Hematopoietic multipotent progenitor cell treated with erythropoietin and hydrocortisone succinate and interleukin-3 and kit ligand, for 6 days (in vitro differentiated cells): ENCODE measurements around the gene HEBP1.

Experiments
- DNase-seq: peaks from one replicate; pipeline ENCODE4 v3.0.0-alpha.2; 2015

The HEBP1 gene

DNA sequence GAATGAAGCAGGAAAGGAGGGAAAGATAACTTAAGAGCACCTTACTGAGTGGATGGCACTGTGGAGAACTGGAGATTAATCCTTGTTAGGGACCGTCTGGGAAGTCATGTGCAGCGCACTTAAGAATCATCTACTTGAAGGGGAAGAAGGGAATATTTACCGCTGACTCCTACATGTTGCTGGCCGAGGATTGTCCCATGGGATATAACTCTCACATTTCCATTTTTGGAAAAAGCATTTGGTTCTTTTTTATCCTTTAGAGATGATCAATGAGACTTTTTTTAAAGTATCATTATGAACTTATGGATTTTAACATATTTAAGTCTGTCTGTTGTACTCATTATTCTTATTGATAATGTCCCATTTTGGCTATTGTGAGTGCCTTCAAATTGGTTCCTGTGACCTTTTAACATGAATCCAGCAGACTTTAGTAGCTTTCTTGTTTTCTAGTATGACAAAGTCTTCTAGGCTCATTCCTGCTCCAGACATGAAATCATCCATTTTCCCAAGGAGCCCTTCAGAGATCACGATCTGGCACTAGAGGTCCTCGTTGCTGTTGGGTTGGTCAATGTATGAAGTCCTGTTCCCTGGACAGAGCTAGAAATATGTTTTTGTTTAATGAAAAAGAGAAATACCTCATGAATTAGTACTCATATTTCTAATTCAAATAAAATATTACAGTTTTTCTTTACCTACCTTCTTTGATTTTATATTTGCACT, 23.9 kb upstream of the HEBP1 start:
- DNase-seq: no peak

DNA sequence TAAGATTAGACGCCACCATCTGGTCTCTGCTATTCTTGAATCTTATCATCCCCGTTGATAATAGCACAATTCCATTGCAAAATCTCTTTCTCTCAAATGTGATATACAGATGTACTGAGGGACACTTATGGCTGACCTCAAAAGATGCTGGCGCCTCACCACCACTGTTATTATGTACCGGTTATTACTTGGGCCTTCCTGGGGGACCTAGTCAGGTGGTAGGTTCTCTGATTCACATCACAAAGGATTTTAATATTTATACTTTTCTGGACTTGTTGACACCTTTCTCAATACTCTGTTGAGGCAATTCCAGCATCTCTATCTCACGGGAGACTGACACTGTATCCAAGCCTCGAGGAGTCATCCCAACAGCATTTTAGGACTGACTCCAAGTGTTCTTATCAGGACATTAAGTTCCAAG, 22.8 kb upstream of the HEBP1 start:
- no peak for DNase-seq

DNA sequence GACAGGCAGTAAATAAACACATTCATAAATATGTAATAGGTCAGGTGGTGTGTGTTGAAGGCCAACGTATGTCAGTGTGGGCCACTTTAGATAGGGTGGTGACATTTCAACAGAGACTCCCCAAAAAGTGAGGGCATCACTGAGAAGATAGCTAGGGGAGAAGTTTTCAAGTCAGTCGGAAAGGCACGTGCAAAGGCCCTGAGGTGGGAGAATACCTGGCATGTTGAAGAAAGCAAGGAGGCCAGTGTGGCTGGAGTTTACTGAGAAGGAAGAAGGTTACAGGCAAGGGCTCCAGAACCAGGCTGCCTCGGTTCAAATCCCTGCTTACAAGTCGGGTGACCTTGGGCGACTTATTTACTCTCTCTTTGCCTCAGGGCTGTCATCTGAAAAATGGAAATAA, 11.0 kb upstream of the HEBP1 start:
- DNase-seq: no peak

DNA sequence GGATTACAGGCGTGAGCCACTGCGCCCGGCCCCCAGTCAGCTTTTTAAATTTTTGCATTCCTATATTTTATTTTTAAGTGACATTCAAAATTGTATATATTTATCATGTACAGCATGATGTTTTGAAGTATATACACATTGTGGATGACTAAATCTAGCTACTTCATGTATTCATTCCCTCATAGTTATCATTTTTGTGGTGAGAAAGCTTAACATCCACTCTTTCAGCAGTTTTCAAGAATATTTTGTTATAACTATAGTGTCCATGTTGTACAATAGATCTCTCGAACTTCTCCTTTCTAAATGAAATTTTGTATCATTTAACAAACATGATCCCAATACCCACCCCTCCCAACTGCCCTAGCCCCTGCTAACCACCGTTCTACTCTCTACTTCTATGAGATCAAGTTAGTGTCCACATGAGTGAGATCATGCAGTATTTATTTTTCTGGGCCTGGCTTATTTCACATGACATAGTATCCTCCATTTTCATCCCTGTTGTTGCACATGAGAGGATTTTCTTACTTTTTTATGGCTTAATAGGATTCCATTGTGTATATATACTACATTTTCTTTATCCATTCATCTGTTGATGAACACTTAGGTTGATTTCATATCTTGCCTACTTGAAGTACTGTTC, 8.8 kb upstream of the HEBP1 start:
- no peak for DNase-seq

DNA sequence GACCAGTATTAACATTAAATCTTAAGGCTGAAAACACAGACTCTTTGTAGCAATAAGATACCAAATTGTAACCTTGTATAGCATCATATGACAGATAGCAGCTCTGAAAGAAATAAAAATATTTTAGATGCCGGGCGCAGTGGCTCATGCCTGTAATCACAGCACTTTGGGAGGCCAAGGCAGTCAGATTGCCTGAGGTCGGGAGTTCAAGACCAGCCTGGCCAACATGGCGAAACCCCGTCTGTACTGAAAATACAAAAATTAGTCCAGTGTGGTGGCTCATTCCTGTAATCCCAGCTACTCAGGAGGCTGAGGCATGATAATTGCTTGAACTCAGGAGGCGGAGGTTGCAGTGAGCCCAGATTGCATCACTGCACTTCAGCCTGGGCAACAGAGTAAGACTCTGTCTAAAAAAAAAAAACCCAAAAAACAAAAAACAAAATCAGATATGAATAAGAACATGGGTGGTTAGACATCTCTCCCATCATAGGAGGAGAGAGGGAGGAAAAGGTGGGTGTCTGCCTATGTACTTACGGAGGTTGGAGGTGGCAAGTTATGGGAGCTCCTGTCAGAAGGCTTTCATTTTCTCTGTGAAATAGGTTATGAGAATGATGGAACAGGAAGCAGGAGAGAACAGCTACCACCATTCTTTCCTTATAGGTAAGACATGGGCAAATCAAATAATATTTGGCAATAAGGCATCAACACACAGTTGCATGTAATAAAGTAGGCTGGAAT, 7.6 kb upstream of the HEBP1 start:
- DNase-seq: no peak

DNA sequence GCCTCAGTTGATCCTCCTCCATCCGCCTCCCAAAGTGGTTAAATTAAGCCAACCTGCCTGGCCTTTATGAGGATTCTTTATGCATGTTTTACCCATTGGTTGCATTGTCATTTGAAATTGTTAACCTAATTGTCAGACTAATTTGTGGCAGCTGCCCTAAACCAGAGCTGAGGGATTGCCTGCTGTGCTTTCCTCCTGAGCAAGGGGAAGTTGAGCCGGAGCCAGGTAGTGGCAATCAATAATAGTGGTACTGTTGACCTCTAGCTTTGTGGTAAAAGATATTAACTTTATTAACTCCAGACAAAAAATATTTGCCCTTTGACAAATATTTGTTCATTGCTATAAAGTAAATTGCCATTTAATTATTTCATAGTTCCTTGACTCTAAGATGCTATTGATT, 5.6 kb upstream of the HEBP1 start:
- no peak for DNase-seq

DNA sequence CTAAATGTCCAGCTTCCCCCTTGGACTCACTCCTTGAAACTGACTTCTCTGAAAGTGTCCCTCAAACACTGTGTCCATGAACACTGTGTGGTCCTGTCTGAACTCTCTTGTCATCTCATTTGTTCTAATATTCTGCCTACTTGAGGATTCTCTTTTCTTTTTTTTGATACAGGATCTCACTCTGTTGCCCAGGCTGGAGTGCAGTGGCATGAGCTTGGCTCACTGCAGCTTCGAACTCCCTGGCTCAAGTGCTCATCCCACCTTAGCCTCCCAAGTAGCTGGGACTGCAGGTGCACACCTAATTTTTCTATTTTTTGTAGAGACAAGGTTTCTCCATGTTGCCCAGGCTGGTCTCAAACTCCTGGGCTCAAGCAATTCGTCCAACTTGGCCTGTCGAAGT, 4.9 kb upstream of the HEBP1 start:
- DNase-seq: no peak

DNA sequence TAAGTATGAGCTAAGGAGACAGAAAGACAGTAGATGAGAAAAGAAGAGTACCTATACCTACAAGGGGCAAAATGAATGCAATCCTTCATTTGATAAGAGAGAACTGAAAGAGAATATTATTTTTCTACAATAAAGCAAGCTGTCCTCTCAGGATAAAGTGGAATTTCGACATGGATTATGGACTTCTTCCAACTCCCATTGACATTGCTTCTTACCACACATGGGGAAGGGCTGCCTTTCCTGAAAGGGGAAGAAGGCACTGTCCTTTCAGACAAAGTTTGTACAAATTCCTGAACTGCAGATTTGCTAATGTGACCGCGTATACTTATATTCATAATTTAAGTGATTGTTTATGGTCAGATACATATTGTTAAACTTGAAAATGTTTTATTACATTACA, 4.3 kb upstream of the HEBP1 start:
- DNase-seq: no peak

DNA sequence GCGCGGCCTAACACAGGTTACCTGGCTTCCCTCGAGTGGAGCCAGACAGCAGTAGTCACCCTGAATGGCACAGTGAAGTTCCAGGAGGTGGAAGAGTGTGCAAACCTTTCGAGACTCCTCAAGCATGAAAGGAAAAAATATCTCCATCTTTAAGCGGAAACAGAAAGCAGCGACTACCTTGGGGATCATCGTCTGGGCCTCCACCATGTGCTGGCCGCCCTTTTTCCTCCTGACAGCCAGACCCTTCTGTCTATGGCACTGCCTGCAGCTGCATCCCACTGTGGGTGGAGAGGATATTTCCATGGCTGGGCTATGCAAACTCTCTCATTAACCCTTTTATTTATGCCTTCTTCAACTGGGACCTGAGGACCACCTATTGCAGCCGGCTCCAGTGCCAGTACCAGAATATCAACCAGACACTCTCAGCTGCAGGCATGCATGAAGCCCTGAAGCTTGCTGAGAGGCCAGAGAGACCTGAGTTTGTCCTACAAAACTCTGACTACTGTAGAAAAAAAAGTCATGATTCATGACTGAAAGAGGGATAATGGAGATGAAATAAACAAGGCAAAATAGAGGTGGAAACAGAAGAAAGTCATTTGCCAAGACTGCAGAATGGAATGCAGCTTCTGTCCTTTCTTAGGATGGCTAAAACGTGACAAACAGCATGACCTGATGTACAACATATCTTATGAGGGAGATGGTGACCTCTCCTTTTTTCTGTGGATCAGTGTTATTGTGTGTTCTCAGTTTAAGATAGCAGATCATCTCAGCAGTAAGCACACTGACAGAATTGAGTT, 2.4 kb upstream of the HEBP1 start:
- DNase-seq: no peak

DNA sequence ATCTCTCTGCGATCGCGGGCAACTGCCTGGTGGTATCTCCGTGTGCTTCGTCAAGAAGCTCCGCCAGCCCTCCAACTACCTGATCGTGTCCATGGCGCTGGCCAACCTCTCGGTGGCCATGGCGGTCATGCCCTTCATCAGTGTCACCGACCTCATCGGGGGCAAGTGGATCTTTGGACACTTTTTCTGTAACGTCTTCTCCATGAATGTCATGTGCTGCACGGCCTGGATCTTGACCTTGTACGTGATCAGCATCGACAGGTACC, 1.6 kb upstream of the HEBP1 start:
- no peak for DNase-seq

DNA sequence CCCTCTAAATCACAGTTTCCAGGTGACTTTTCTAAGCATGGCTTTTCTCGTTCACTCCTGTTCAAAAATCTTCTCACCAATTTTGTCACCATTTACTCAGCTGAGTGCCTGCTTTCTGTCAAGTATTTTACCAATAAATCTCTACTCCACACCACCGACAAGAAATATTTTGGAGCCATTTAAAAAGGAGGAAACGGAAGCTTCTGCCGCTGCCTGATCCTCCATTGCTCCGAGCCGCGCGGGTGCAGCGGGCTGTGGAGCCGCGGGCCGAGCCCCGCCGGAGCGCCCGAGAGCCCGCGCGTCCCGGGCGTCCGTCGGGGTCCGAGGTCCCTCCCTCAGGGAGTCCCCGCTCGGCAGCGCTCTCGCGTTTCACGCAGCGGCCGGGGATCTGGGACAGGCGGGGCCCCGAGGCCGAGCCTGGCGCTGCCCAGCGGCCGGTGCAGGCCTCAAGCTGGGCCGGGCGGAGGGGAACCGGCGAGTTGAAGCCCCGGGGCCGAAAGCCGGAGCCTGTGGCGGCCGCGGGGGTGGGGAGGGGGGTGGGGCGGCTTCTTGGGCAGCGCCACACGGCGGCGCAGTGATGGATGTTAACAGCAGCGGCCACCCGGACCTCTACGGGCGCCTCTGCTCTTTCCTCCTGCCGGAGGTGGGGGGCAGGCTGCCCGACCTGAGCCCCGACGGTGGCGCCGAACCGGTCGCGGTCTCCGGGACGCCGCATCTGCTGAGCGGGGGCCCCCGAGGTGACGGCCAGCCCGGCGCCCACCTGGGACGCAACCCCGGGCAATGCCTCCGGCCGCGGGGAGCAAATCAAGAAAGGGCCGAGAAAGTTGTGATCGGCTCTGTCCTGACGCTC, 1.1 kb upstream of the HEBP1 start:
- peak; percentile 84 for DNase-seq

DNA sequence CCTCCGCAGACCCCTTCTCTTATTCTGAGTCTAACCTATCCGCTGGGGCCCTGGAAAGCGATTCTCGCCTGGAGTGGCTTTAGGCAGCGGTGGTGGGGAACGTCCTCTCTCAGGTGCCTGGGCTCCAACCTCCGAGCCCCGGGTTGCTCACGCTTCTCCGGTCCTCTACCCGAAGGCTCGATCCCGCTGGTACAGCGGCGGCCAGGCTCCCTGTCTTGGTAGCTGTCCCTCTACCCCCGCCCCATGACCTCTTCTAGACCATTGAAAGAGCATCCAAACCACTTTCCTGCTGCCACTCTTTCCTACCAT, 505 bp upstream of the HEBP1 start:
- DNase-seq: peak; percentile 52

DNA sequence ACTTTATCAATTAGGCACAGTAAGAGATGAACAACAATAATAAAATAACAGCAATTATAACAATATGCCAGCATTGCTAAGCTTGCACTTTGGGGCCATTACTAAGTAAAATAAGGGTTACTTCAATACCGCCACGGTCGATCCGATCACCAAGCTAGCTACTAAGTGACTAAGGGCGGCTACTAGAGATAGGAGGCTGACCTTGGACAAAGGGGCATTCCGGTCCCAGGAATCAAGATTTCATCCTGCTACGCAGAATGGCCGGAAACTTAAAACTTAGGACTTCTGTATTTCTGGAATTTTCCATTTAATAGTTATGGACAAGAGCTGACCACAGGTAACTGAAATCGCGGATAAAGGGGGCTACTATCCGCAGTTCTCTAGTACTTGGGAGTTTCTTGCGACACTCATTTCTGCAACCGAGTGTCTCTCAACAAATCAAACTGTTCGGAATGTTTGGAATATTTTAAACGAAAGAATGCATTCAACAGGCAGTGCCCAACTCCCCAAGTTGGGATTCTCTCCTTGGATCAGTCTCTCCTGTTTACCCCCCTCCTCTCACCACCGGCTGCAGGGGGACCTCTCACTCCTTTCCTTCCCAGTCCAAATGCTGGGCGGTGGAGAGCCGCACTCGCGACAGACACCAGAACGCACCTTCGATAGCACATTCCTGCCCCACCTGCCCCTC, 650 bp downstream of the HEBP1 start:
- peak; percentile 52 for DNase-seq

DNA sequence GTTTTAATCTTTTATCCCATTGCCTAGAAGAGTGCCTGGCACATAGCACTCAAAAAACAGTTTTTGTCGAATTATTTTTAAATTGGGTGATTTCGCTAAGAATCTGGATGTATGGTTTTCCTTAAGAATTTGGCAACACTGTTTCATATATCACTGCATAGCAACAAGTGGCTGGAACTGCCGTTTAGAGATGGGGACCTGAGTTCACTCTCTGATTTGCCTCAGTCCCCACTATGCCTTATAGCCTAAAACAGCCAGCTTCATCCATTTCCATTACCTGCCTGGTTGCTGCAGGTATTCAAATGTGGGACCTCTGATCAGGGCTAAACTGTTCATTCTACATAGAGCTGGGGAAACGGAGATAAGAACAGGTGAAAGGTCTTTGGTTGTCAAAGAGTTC, 1.8 kb downstream of the HEBP1 start:
- DNase-seq: no peak

DNA sequence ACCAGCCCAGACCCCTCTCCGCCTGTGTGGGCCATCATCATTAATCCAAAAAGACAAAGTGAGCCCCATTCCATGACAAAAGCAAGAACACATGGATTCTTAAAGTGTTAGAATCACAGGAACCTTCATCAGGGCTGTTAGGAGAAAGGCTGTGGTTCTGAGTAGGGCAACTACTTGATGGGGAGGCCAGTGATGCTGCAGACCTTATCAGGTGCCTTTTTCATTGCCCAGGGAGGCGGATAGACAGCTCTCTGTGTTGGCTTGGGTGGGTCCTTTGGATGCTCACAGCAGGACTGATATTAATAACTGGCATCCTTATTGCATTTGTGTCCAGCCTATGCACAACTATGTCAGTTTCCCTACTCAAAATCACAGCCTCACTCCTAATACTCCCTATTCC, 2.3 kb downstream of the HEBP1 start:
- DNase-seq: peak; percentile 45

DNA sequence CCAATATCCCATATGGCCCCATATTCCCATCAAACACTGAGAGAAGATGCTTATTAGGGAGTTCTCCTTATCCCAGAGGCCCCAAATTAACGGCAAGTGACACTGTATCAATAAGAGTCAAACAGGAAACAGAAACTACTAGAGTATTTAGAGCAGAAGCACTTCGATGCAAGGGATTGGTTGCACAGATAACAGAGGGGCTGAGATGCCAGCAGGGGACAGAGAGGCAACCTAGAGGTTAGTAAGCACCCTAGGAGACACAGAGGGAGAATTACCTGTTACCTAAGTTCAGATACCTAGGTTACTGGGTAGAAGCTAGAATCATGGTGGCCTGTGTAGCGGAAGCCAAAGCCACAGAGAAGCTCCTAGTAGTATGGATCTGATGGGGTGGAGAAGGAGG, 2.9 kb downstream of the HEBP1 start:
- DNase-seq: peak; percentile 77

DNA sequence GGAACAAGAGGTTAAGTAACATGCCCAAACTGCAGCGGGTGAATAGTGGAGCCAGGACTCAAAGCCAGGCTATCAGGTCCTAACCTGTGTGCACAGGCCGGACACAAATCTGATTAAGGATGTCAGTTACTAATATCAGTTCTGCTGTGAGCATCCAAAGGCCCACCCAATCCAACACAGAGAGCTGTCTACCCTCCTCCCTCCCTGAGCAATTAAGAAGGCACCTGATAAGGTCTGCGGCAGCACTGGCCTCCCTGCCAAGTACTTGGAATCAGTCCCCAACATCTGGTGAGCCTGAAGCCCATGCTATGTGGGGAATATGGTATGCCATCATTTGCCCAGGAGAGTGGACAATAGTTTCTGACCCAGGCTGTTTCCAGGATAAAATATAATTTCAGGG, 3.9 kb downstream of the HEBP1 start:
- DNase-seq: peak; percentile 97

DNA sequence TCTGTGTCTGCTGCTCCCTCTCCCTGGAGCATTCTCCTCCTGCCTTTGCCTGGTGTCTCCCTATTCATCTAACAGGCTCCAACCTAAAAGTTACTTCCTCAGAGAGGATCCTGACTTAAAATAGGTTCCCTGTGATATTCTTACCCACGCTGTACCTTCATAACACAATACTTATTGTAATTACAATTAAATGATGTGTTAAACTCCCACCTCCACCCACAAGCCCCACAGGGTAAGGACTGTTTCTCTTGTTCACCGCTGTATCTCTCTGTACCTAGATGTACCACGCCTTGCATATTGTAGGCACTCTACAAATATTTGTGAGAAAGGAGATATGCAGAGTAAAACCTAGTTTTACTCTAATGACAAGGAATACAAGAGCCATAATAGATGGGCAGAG, 5.0 kb downstream of the HEBP1 start:
- no peak for DNase-seq

DNA sequence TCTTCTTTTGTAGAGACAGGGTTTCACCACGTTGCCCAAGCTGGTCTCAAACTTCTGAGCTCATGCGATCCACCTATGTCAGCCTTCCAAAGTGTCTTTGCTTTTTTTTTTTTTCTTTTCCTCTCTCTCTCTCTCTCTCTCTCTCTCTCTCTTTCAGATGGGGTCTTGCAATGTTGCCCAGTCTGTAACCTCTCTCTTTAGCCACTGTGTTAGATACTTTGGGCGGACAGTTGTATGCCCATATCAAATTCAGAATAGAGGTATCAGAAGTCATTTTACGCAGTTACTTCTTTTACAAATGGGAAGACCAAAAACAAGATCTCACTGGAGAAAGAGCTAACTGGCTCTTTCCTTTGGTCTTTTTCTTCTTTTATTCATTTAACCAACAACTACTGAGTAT, 6.7 kb downstream of the HEBP1 start:
- no peak for DNase-seq

DNA sequence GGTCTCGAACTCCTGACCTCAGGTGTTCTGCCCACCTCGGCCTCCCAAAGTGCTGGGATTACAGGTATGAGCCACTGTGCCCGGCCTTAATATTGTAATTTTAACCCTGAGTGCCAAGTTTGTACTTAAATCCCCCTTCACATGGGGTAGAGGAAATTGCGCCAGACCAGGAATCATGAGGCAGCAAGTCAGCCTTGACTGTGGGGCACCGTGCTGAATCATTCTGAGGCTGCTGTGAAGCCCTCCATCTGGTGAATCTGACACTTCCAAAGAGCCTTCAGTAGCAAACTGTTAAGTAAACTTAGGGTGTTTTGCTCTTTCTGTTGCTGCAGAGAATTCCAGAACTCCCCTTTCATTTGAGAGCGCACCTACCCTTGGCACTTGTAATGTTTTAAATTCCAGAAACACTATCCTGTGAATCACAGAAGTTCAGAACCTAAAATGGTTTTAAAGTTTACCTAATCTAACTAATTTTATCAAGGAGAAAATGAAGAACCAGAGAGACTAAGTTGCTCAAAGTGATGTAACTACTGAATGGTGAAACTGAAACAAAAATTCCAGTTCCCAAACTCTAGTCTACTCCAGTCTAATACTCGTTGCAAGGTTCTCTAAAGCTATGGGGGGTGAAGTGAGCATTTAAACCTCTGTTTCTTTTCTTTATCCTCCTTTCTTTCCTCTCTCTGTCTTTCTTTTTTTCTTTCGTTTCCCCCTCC, 7.5 kb downstream of the HEBP1 start:
- peak; percentile 89 for DNase-seq

DNA sequence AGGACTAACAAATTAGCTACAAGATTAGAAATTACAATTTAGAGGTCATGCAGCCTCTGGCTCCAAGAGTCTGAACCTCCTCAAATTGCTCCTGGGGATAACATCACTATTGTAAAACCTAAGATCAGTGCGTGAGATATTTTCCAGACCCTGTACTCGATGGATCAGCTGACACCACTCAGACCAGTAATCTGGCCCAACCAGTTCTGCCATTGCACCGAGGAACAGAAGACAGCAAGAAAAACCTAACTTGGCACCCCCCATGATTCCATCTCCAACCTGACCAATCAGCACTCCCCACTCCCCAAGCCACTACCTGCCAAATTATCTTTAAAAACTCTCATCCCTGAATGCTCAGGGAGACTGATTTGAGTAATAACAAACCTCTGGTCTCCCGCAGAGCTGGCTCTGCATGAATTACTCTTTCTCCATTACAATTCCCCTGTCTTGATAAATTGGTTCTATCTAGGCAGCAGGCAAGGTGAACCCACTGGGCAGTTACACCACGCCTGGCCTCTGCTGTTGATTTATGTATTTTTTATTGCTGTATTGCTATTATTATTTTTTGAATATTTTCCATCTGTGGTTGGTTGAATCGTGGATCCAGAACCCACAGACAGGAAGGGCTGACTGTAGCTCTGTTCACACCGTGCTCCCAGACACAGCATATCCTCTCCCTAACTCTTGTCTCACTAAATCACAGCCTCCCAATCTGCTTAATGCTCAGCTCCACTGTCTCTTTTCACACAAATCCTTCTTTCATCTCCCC, 9.2 kb downstream of the HEBP1 start:
- DNase-seq: no peak
